PC-9 (cell line): ENCODE results near the gene OXSM. TPM values are rescaled to one million over a fixed set of nuclear protein-coding genes. Genes with fewer than 3 reads are reported as not detected.

ENCODE experiments used
- BruUV-seq: library from RNA; stranded (reverse); fragments of 400-500 nt; replicated peaks from 2 replicates; lab custom pipeline; 2021; lab: Mats Ljungman, UMichigan
- CTCF ChIA-PET: fragments of 300-600 bp; sonication (Branson Sonifier 250); formaldehyde crosslinking; loops from one replicate; lab custom pipeline; 2022; ENCODE audit warnings: antibody characterized with exemption; lab: Charles Lee
- POLR2A ChIA-PET: fragments of 300-600 bp; sonication (Branson Sonifier 250); formaldehyde crosslinking; loops from one replicate; lab custom pipeline; 2022; ENCODE audit warnings: antibody characterized with exemption; ENCODE audit not compliant: unreplicated experiment; lab: Charles Lee
- DNase-seq, 2 experiments: peaks; one replicate each; pipeline versions ENCODE4 v3.0.0 to v3.0.0-alpha.2; 2015 to 2022; ENCODE audit warnings: mixed read lengths in 1 of 2
- H2AFZ ChIP-seq: fragments of 200-600 bp; sonication (generic); 2 replicates; pipeline ENCODE4 v1.8.1; 2017; ENCODE audit warnings: antibody characterized with exemption
- H3F3A ChIP-seq: fragments of 200-600 bp; sonication (generic); 2 replicates; pipeline ENCODE4 v1.8.1; 2017; ENCODE audit warnings: antibody characterized with exemption, mild to moderate bottlenecking, low read depth; ENCODE audit not compliant: insufficient read depth
- H3K27ac ChIP-seq: fragments of 200-600 bp; sonication (generic); 2 replicates; pipeline ENCODE4 v1.6.1; 2016; ENCODE audit warnings: mixed run types
- H3K27me3 ChIP-seq: fragments of 200-600 bp; sonication (generic); 2 replicates; pipeline ENCODE4 v1.6.1; 2016; ENCODE audit warnings: low read depth, mixed run types; ENCODE audit not compliant: insufficient read depth
- H3K36me3 ChIP-seq: fragments of 200-600 bp; sonication (generic); 2 replicates; pipeline ENCODE4 v1.6.1; 2016; ENCODE audit warnings: low read depth, mixed run types
- H3K4me1 ChIP-seq: fragments of 200-600 bp; sonication (generic); replicated peaks from 2 replicates; pipeline ENCODE4 v1.6.1; 2016; ENCODE audit warnings: mixed run types; ENCODE audit not compliant: insufficient read depth
- H3K4me2 ChIP-seq: fragments of 200-600 bp; sonication (generic); 2 replicates; pipeline ENCODE4 v1.6.1; 2017; ENCODE audit warnings: mixed run types
- H3K4me3 ChIP-seq: fragments of 200-600 bp; sonication (generic); 2 replicates; pipeline ENCODE4 v1.6.1; 2016; ENCODE audit warnings: mixed run types
- H3K79me2 ChIP-seq: fragments of 200-600 bp; sonication (generic); 2 replicates; pipeline ENCODE4 v1.6.1; 2017; ENCODE audit warnings: low read depth, mixed run types
- H3K9me2 ChIP-seq: fragments of 200-600 bp; sonication (generic); 2 replicates; pipeline ENCODE4 v1.8.1; 2017; ENCODE audit warnings: mild to moderate bottlenecking; ENCODE audit not compliant: insufficient read depth
- H3K9me3 ChIP-seq: fragments of 200-600 bp; sonication (generic); 2 replicates; pipeline ENCODE4 v1.8.1; 2016; ENCODE audit warnings: low read depth; ENCODE audit not compliant: insufficient read depth
- H4K20me1 ChIP-seq: fragments of 200-600 bp; sonication (generic); 2 replicates; pipeline ENCODE4 v1.8.1; 2017; ENCODE audit not compliant: insufficient read depth
- EZH2 ChIP-seq: fragments of 200-600 bp; sonication (generic); IDR thresholded peaks from 2 replicates; pipeline ENCODE4 v1.8.0; 2017; ENCODE audit warnings: antibody characterized with exemption, low read depth
- intact Hi-C: fragments of 100-400 bp; cut with micrococcal nuclease; formaldehyde crosslinking; loops from one replicate; pipeline ENCODE4 v1.10.0; 2022; ENCODE audit not compliant: unreplicated experiment
- total RNA-seq: library from RNA; stranded (reverse); gene quantifications from 2 replicates; pipeline ENCODE4 v1.2.3, GENCODE V29; 2021
- TF ChIP-seq, protein P1 (sequence below): fragments of 200-600 bp; sonication (generic); conservative IDR thresholded peaks from 2 replicates; pipeline ENCODE4 v1.6.1; 2017; ENCODE audit warnings: mixed run types, antibody characterized with exemption, mild to moderate bottlenecking, moderate library complexity

The OXSM gene
- total RNA-seq, 1 experiment from 2014 or later = 13.8 TPM

DNA sequence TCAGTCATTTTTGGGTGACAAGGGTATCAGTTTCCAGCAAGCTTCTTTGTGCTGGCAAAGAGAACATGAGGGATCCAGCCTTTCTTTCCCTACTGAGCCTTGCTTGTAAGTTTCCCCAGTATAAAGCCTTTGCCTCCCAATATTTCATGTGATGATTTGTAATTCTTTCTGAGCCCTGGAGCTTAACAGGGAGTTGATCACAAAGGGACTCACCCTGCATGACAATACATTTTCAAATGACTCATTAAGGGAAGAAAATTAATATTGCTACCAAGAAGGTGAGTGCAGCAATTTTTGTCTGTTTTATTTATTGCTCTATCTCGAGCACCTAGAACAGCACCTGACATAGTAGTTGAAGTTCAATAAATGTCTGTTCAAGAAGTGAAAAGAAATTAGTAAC is 27.7 kb downstream of the OXSM start:
- CTCF ChIA-PET = no interaction called here
- H3K79me2 ChIP-seq = no peaks in the 10 kb centered on the region
- H3K9me2 ChIP-seq = no peaks in the 10 kb centered on the region
- H3F3A ChIP-seq = no peaks in the 10 kb centered on the region
- no peak overlapping the region for H3K27ac ChIP-seq
- no peaks in the 10 kb centered on the region for H3K27me3 ChIP-seq
- no peaks in the 10 kb centered on the region for H3K4me1 ChIP-seq
- intact Hi-C loops = no loop called here
- no peaks in the 10 kb centered on the region for H3K36me3 ChIP-seq
- H3K4me2 ChIP-seq = no peak overlapping the region
- no peaks in the 10 kb centered on the region for H4K20me1 ChIP-seq
- no peak overlapping the region for H2AFZ ChIP-seq
- H3K4me3 ChIP-seq = no peak overlapping the region
- POLR2A ChIA-PET = no interaction called here
- no peak for TF ChIP-seq EZH2
- TF ChIP-seq, protein P1, sequence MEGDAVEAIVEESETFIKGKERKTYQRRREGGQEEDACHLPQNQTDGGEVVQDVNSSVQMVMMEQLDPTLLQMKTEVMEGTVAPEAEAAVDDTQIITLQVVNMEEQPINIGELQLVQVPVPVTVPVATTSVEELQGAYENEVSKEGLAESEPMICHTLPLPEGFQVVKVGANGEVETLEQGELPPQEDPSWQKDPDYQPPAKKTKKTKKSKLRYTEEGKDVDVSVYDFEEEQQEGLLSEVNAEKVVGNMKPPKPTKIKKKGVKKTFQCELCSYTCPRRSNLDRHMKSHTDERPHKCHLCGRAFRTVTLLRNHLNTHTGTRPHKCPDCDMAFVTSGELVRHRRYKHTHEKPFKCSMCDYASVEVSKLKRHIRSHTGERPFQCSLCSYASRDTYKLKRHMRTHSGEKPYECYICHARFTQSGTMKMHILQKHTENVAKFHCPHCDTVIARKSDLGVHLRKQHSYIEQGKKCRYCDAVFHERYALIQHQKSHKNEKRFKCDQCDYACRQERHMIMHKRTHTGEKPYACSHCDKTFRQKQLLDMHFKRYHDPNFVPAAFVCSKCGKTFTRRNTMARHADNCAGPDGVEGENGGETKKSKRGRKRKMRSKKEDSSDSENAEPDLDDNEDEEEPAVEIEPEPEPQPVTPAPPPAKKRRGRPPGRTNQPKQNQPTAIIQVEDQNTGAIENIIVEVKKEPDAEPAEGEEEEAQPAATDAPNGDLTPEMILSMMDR = no peak
- no peaks in the 10 kb centered on the region for H3K9me3 ChIP-seq
- BruUV-seq = no TSS peak
- no peak for DNase-seq

DNA sequence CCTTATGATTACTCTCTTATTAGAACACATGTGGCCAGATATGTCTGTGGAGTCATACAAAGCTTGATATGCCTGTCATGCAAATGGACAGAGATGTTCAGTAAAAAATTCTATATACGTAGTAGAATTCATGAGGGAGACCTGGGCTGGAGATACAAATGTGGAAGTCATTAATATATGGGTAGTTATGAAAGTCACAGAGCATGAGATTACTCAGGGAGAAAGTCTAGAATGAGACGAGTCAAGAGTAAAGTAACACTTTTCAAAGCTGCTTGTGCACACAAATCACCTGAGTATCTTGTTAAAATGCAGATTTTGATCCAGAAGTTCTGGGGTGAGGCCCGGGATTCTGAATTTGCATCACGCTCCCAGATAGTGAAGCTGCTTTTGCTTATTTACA is 28.4 kb downstream of the OXSM start:
- BruUV-seq = no TSS peak
- Histone ChIP-seq H3K4me3 (no peak overlapping the region), H3K9me2 (no peaks in the 10 kb centered on the region), H3K79me2 (no peaks in the 10 kb centered on the region), H3K27ac (no peak overlapping the region), H3K36me3 (no peaks in the 10 kb centered on the region), H4K20me1 (no peaks in the 10 kb centered on the region), H2AFZ (no peak overlapping the region), H3K4me2 (no peak overlapping the region), H3K4me1 (no peaks in the 10 kb centered on the region), H3F3A (no peaks in the 10 kb centered on the region), H3K27me3 (no peaks in the 10 kb centered on the region), H3K9me3 (no peaks in the 10 kb centered on the region)
- intact Hi-C loops = no loop called here
- ChIA-PET CTCF (no interaction called here), POLR2A (no interaction called here)
- DNase-seq = no peak
- TF ChIP-seq EZH2 = no peak
- TF ChIP-seq, protein P1 = no peak

DNA sequence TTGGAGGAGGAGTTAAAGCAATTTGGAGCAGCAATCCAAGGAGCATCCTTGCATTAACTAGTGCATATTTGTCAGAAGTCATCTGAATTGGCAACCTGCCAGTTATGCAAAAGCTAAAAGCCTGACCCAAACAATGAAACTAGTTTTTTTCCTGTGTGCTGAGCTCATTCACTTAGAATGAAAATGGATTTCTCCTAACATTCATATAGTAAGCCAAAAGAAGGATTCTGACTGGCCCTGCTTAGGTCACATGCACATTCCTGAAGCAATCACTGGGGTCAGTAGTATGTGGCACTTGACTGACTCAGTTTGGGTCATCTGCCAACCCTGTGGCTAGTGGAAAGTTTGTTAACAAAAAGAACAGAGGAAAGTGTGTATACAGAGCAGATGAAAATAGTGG is 30.5 kb downstream of the OXSM start:
- ChIA-PET POLR2A (interaction anchor here (0.6 kb wide), 2 partner anchors 33 to 37 kb away, joined by 3 to 4 read pairs; partner anchors contain the start of gene NGLY1), CTCF (interaction anchor here (0.6 kb wide), 1 partner anchor 11 kb away, joined by 3 read pairs; no protein-coding TSS in a partner anchor)
- no peak overlapping the region for H2AFZ ChIP-seq
- BruUV-seq = no TSS peak
- no peaks in the 10 kb centered on the region for H3F3A ChIP-seq
- no peak overlapping the region for H3K4me3 ChIP-seq
- H3K4me2 ChIP-seq = no peak overlapping the region
- H3K9me3 ChIP-seq = no peaks in the 10 kb centered on the region
- no peaks in the 10 kb centered on the region for H3K27me3 ChIP-seq
- H4K20me1 ChIP-seq = no peaks in the 10 kb centered on the region
- no peaks in the 10 kb centered on the region for H3K9me2 ChIP-seq
- TF ChIP-seq, protein P1 = no peak
- TF ChIP-seq EZH2 = no peak
- H3K36me3 ChIP-seq = no peaks in the 10 kb centered on the region
- no peak overlapping the region for H3K27ac ChIP-seq
- no peaks in the 10 kb centered on the region for H3K79me2 ChIP-seq
- no peaks in the 10 kb centered on the region for H3K4me1 ChIP-seq
- intact Hi-C loops = no loop called here
- DNase-seq = peak in 1 of 2 experiments; percentile 29
